ENCODE results near the gene CAPN9.

DNA sequence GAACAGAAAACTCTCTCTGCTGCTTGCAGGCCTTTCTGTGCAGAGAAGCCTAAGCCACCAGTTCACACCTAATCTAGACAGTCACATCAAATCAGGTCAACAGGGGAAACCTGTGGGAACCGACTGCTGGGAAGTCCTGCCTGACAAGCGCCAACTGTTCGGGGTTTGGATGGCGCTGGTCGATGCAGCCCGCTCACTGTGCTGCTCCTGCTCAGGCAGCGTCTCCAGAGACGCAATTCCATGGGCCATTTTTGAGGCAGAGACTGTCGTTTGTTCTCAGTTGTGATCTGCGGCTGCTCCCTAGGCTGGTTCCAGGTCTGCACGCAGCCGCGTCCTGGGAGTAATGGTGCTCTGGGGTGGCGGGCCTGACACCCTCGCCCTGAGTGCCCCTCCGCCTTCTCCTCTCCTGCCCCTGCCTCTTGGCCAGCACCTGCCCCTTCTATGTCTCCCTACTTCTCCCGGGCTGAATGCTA, 34.7 kb upstream of the CAPN9 start:
- TF ChIP-seq, protein P1, sequence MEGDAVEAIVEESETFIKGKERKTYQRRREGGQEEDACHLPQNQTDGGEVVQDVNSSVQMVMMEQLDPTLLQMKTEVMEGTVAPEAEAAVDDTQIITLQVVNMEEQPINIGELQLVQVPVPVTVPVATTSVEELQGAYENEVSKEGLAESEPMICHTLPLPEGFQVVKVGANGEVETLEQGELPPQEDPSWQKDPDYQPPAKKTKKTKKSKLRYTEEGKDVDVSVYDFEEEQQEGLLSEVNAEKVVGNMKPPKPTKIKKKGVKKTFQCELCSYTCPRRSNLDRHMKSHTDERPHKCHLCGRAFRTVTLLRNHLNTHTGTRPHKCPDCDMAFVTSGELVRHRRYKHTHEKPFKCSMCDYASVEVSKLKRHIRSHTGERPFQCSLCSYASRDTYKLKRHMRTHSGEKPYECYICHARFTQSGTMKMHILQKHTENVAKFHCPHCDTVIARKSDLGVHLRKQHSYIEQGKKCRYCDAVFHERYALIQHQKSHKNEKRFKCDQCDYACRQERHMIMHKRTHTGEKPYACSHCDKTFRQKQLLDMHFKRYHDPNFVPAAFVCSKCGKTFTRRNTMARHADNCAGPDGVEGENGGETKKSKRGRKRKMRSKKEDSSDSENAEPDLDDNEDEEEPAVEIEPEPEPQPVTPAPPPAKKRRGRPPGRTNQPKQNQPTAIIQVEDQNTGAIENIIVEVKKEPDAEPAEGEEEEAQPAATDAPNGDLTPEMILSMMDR (IDR thresholded peaks at IDR 0.05; ENCODE audit: low read depth, low read length): no peak
- no peak for TF ChIP-seq POLR2A (IDR thresholded peaks at IDR 0.05; ENCODE audit: extremely low read depth, insufficient read length)
- TF ChIP-seq MYC (IDR thresholded peaks at IDR 0.05; ENCODE audit: low read depth, low read length): no peak

All from NB4 (cell line).